OCI-LY7 (cell line): ENCODE results near the gene TERB1.

Experiments
- EZH2phosphoT487 ChIP-seq: fragments of 200-600 bp; sonication (generic); IDR thresholded peaks from 2 replicates; pipeline ENCODE4 v1.6.1; 2018; ENCODE audit warnings: low read depth, borderline replicate concordance, mild to moderate bottlenecking, mixed run types, antibody characterized with exemption, low read length, moderate library complexity, mixed read lengths
- TF ChIP-seq, protein P1 (sequence below): fragments of 200-600 bp; sonication (generic); conservative IDR thresholded peaks from 2 replicates; pipeline ENCODE4 v1.5.1; 2014; ENCODE audit warnings: mild to moderate bottlenecking, antibody characterized with exemption, low read length, moderate library complexity, mixed read lengths

DNA sequence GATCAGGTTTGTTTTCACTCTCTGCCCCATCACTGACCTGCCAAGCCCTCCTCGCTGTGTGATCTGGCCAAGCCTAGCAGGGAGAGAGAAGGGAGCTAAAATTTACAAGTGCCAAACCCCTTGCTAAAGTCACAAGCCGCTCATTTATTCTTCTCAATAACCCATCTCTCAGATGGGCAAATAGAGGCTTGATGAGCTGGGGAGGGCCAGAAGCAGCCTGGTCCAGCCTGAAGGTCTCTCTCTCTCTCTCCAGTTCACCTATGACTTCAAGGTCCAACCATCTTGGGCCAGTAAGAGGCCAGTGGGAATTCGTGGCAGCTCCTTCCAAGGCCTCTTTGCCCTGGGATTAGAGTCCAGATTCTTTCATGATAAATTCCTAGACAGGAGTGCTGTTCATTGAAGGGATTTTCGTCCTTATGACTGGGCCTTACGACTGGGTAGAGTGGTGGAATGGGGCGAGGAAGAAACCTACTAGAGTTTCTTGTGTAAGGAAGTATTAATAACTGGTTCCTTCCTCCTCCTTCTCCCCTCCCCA lies 46.2 kb upstream of the TERB1 start:
- TF ChIP-seq, protein P1, sequence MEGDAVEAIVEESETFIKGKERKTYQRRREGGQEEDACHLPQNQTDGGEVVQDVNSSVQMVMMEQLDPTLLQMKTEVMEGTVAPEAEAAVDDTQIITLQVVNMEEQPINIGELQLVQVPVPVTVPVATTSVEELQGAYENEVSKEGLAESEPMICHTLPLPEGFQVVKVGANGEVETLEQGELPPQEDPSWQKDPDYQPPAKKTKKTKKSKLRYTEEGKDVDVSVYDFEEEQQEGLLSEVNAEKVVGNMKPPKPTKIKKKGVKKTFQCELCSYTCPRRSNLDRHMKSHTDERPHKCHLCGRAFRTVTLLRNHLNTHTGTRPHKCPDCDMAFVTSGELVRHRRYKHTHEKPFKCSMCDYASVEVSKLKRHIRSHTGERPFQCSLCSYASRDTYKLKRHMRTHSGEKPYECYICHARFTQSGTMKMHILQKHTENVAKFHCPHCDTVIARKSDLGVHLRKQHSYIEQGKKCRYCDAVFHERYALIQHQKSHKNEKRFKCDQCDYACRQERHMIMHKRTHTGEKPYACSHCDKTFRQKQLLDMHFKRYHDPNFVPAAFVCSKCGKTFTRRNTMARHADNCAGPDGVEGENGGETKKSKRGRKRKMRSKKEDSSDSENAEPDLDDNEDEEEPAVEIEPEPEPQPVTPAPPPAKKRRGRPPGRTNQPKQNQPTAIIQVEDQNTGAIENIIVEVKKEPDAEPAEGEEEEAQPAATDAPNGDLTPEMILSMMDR, result no peak
- TF ChIP-seq EZH2phosphoT487, result no peak
